ENCODE data around the gene RSPO4.

The RSPO4 gene

GRCh38 chr20:998231-998830, 3.8 kb downstream of the RSPO4 start:
- Histone ChIP-seq H3K4me1 (ENCODE audit: insufficient read depth, low read length) (no peaks in the 10 kb centered on the region), H3K9ac (ENCODE audit: low read depth, low read length) (no peak overlapping the region), H3K79me2 (ENCODE audit: insufficient read depth, low read length) (no peaks in the 10 kb centered on the region), H3K9me3 (ENCODE audit: insufficient read depth, low read length, severe bottlenecking) (no peaks in the 10 kb centered on the region), H2AFZ (ENCODE audit: low read depth, low read length) (no peak overlapping the region), H3K36me3 (ENCODE audit: insufficient read depth, low read length) (no peaks in the 10 kb centered on the region), H4K20me1 (ENCODE audit: insufficient read depth, low read length) (no peaks in the 10 kb centered on the region), H3K4me3 (ENCODE audit: low read depth in 1 of 2, low read length in 2 of 2) (no peak overlapping the region), H3K27me3 (ENCODE audit: insufficient read depth, low read length, poor library complexity) (peaks cover 12% of the 10 kb centered on the region), H3K4me2 (ENCODE audit: insufficient read depth, low read length) (no peak overlapping the region), H3K27ac (ENCODE audit: low read length) (no peak overlapping the region)
- DNase-seq = no peak
- TF ChIP-seq EZH2 (IDR thresholded peaks at IDR 0.05; ENCODE audit: borderline replicate concordance, low read depth, low read length, severe bottlenecking) (no peak), CTCF (IDR thresholded peaks at IDR 0.05; ENCODE audit: borderline replicate concordance, extremely low read depth, low read length, poor library complexity, severe bottlenecking) (no peak)
- ATAC-seq (ENCODE audit: insufficient read depth, low read depth) = no peak

DNA sequence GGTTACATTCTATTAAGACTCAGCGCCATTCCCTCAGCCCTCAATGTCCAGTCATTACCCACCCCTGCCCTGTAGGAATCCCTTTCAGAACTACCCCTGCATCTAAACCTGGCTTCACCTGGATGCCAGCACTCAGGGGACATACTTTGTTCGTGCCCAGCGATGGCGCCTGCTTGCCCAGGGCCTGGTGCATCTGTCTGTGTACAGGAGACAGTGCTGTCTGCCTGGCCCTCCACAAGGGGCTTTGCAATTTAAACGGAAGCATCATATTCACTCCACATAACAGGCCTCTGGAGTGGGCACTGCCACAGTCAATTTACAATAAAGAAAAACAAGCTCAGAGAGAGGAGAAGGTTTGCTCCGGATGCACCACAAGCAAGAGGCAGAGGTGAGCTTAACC, 4.6 kb downstream of the RSPO4 start:
- Histone ChIP-seq H3K27ac (ENCODE audit: low read length) (no peak overlapping the region), H3K27me3 (ENCODE audit: insufficient read depth, low read length, poor library complexity) (peaks cover 12% of the 10 kb centered on the region), H3K4me1 (ENCODE audit: insufficient read depth, low read length) (no peaks in the 10 kb centered on the region), H3K4me2 (ENCODE audit: insufficient read depth, low read length) (no peak overlapping the region), H4K20me1 (ENCODE audit: insufficient read depth, low read length) (no peaks in the 10 kb centered on the region), H3K9ac (ENCODE audit: low read depth, low read length) (no peak overlapping the region), H3K4me3 (ENCODE audit: low read depth in 1 of 2, low read length in 2 of 2) (no peak overlapping the region), H2AFZ (ENCODE audit: low read depth, low read length) (no peak overlapping the region), H3K79me2 (ENCODE audit: insufficient read depth, low read length) (no peaks in the 10 kb centered on the region), H3K36me3 (ENCODE audit: insufficient read depth, low read length) (no peaks in the 10 kb centered on the region), H3K9me3 (ENCODE audit: insufficient read depth, low read length, severe bottlenecking) (no peaks in the 10 kb centered on the region)
- ATAC-seq (ENCODE audit: insufficient read depth, low read depth) (no peak), DNase-seq (no peak)
- no peak for TF ChIP-seq CTCF (IDR thresholded peaks at IDR 0.05; ENCODE audit: borderline replicate concordance, extremely low read depth, low read length, poor library complexity, severe bottlenecking)
- TF ChIP-seq EZH2 (IDR thresholded peaks at IDR 0.05; ENCODE audit: borderline replicate concordance, low read depth, low read length, severe bottlenecking) = no peak

DNA sequence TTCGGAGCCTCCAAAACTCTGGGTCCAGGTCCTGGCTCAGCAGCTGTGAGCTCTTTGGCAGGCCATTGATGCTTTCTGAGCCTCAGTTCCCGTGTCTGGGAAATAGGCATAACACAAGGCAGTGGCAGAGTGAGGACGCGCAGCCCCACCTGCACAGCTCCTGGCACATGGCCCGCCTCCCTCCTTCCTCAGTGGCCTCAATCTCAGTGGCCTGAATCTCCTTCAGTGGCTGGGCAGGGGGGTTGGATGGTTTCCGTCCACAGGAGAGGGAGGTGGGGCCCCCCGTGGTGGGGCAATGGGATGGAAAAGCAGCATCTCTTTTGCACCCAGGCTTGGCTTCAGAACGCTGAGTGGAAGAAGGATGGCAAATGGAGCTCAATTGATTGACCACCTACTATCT, 5.1 kb downstream of the RSPO4 start:
- no peak for TF ChIP-seq CTCF (IDR thresholded peaks at IDR 0.05; ENCODE audit: borderline replicate concordance, extremely low read depth, low read length, poor library complexity, severe bottlenecking)
- no peak for TF ChIP-seq EZH2 (IDR thresholded peaks at IDR 0.05; ENCODE audit: borderline replicate concordance, low read depth, low read length, severe bottlenecking)
- no peak overlapping the region for H3K27ac ChIP-seq (ENCODE audit: low read length)
- peaks cover 12% of the 10 kb centered on the region for H3K27me3 ChIP-seq (ENCODE audit: insufficient read depth, low read length, poor library complexity)
- no peak overlapping the region for H3K4me2 ChIP-seq (ENCODE audit: insufficient read depth, low read length)
- no peak for DNase-seq
- H3K9me3 ChIP-seq (ENCODE audit: insufficient read depth, low read length, severe bottlenecking) = no peaks in the 10 kb centered on the region
- H3K79me2 ChIP-seq (ENCODE audit: insufficient read depth, low read length) = no peaks in the 10 kb centered on the region
- no peaks in the 10 kb centered on the region for H3K36me3 ChIP-seq (ENCODE audit: insufficient read depth, low read length)
- H3K4me3 ChIP-seq (ENCODE audit: low read depth in 1 of 2, low read length in 2 of 2) = no peak overlapping the region
- ATAC-seq (ENCODE audit: insufficient read depth, low read depth) = no peak
- no peak overlapping the region for H2AFZ ChIP-seq (ENCODE audit: low read depth, low read length)
- H3K4me1 ChIP-seq (ENCODE audit: insufficient read depth, low read length) = no peaks in the 10 kb centered on the region
- H4K20me1 ChIP-seq (ENCODE audit: insufficient read depth, low read length) = no peaks in the 10 kb centered on the region
- no peak overlapping the region for H3K9ac ChIP-seq (ENCODE audit: low read depth, low read length)

GRCh38 chr20:995170-995569, 6.9 kb downstream of the RSPO4 start:
- no peaks in the 10 kb centered on the region for H4K20me1 ChIP-seq (ENCODE audit: insufficient read depth, low read length)
- no peaks in the 10 kb centered on the region for H3K4me1 ChIP-seq (ENCODE audit: insufficient read depth, low read length)
- H3K36me3 ChIP-seq (ENCODE audit: insufficient read depth, low read length) = no peaks in the 10 kb centered on the region
- TF ChIP-seq CTCF (IDR thresholded peaks at IDR 0.05; ENCODE audit: borderline replicate concordance, extremely low read depth, low read length, poor library complexity, severe bottlenecking) (no peak), EZH2 (IDR thresholded peaks at IDR 0.05; ENCODE audit: borderline replicate concordance, low read depth, low read length, severe bottlenecking) (no peak)
- no peaks in the 10 kb centered on the region for H3K9me3 ChIP-seq (ENCODE audit: insufficient read depth, low read length, severe bottlenecking)
- no peaks in the 10 kb centered on the region for H3K79me2 ChIP-seq (ENCODE audit: insufficient read depth, low read length)
- ATAC-seq (ENCODE audit: insufficient read depth, low read depth) = no peak
- H3K27ac ChIP-seq (ENCODE audit: low read length) = no peak overlapping the region
- H3K9ac ChIP-seq (ENCODE audit: low read depth, low read length) = no peak overlapping the region
- H2AFZ ChIP-seq (ENCODE audit: low read depth, low read length) = no peak overlapping the region
- no peak overlapping the region for H3K4me2 ChIP-seq (ENCODE audit: insufficient read depth, low read length)
- no peak overlapping the region for H3K4me3 ChIP-seq (ENCODE audit: low read depth in 1 of 2, low read length in 2 of 2)
- peaks cover 12% of the 10 kb centered on the region for H3K27me3 ChIP-seq (ENCODE audit: insufficient read depth, low read length, poor library complexity)
- no peak for DNase-seq

Measured in DND-41 (cell line).